CD4-positive, alpha-beta T cell (primary cell): Measurements from ENCODE around the gene KCNQ1. TPM values are rescaled to one million over a fixed set of nuclear protein-coding genes. Genes with fewer than 3 reads are reported as not detected.

ENCODE experiments used
- ATAC-seq: fragments of 200-7000 bp; cut with Tn5 transposase; one replicate; pipeline ENCODE4 v1.10.0; 2022; ENCODE audit warnings: mild to moderate bottlenecking; ENCODE audit not compliant: poor library complexity
- CTCF ChIA-PET: fragments of 350-600 bp; sonication (Branson Sonifier 250); formaldehyde crosslinking; loops from one replicate; lab custom pipeline; 2021; ENCODE audit warnings: antibody characterized with exemption, inconsistent platforms; lab: Charles Lee
- POLR2A ChIA-PET: fragments of 350-600 bp; sonication (Branson Sonifier 250); formaldehyde crosslinking; loops from one replicate; lab custom pipeline; 2021; ENCODE audit warnings: antibody characterized with exemption, inconsistent platforms; lab: Charles Lee
- DNase-seq, 14 experiments: peaks; one replicate each; pipeline ENCODE4 v3.0.0-alpha.2; 2013 to 2020; ENCODE audit warnings: mixed read lengths in 2 of 14
- H3K27ac ChIP-seq, 2 donors: one replicate each; pipeline versions ENCODE4 v1.5.1 to v1.7.0; 2013; ENCODE audit warnings: low read length in 2 of 2, low read depth in 1 of 2, mild to moderate bottlenecking in 1 of 2
- H3K27me3 ChIP-seq, 2 experiments: 1 replicate in 1 of 2; 2 replicates in 1 of 2; pipeline versions ENCODE4 v1.6.1 to v1.7.0; 2013; ENCODE audit warnings: low read length in 2 of 2, control low read depth in 1 of 2, mild to moderate bottlenecking in 1 of 2, moderate library complexity in 1 of 2; ENCODE audit not compliant: insufficient read depth in 2 of 2, control insufficient read depth in 1 of 2
- H3K36me3 ChIP-seq: one replicate; pipeline ENCODE4 v1.6.1; 2013; ENCODE audit warnings: low read length, control low read depth; ENCODE audit not compliant: insufficient read depth
- H3K4me1 ChIP-seq: one replicate; pipeline ENCODE4 v1.6.1; 2013; ENCODE audit warnings: low read length, control low read depth; ENCODE audit not compliant: insufficient read depth
- H3K4me3 ChIP-seq: one replicate; pipeline ENCODE4 v1.5.1; 2013; ENCODE audit warnings: mild to moderate bottlenecking, low read length, moderate library complexity
- H3K9me3 ChIP-seq, 2 experiments: 1 replicate in 1 of 2; 2 replicates in 1 of 2; pipeline versions ENCODE4 v1.6.1 to v1.7.0; 2013; ENCODE audit warnings: low read length in 2 of 2, mild to moderate bottlenecking in 2 of 2, control low read depth in 1 of 2, moderate library complexity in 1 of 2; ENCODE audit not compliant: control insufficient read depth in 1 of 2, insufficient read depth in 1 of 2
- H3K27ac Mint-ChIP-seq: one replicate; pipeline ENCODE4 v1.8.0; 2020; ENCODE audit warnings: mixed read lengths
- H3K27me3 Mint-ChIP-seq: one replicate; pipeline ENCODE4 v1.8.0; 2021; ENCODE audit warnings: mixed read lengths
- H3K36me3 Mint-ChIP-seq: one replicate; pipeline ENCODE4 v1.8.0; 2021; ENCODE audit warnings: low read depth, mixed read lengths
- H3K4me1 Mint-ChIP-seq: one replicate; pipeline ENCODE4 v1.8.0; 2021; ENCODE audit warnings: low read depth, mixed read lengths
- H3K4me3 Mint-ChIP-seq: one replicate; pipeline ENCODE4 v1.8.0; 2020; ENCODE audit warnings: mild to moderate bottlenecking, mixed read lengths
- H3K9me3 Mint-ChIP-seq: one replicate; pipeline ENCODE4 v1.8.0; 2020; ENCODE audit warnings: mixed read lengths
- CTCF ChIP-seq: fragments of 200-600 bp; IDR thresholded peaks from one replicate; pipeline ENCODE4 v1.8.0; 2022; ENCODE audit warnings: antibody characterized with exemption, mild to moderate bottlenecking
- intact Hi-C, 2 experiments: fragments of 100-400 bp; cut with DNase I in 1 of 2; cut with micrococcal nuclease in 1 of 2; formaldehyde crosslinking; loops; one replicate each; pipeline versions ENCODE4 v1.15.1 to v1.9.0; 2023 to 2025; cut with DNase I, micrococcal nuclease
- total RNA-seq, 174 experiments: library from RNA in 2 of 174; stranded (reverse) in 2 of 174; gene quantifications; one replicate each; pipeline ENCODE4 v1.2.3 and lab custom pipeline; 2021 to 2026

KCNQ1 gene
- total RNA-seq, 2 experiments from 2014 or later, result 31.3 to 33.1 TPM

GRCh38 chr11:2434008-2434407 is 10.8 kb upstream of the KCNQ1 start:
- Mint-ChIP-seq H3K4me3 (no peak overlapping the region), H3K4me1 (no peaks in the 10 kb centered on the region), H3K27ac (no peak overlapping the region), H3K36me3 (no peaks in the 10 kb centered on the region), H3K27me3 (no peaks in the 10 kb centered on the region), H3K9me3 (no peaks in the 10 kb centered on the region)
- H3K27ac ChIP-seq, result no peak overlapping the region
- TF ChIP-seq CTCF, result no peak
- no peak for ATAC-seq
- no peaks in the 10 kb centered on the region for H3K27me3 ChIP-seq
- H3K4me3 ChIP-seq, result no peak overlapping the region
- no peaks in the 10 kb centered on the region for H3K4me1 ChIP-seq
- ChIA-PET CTCF (no interaction called here), POLR2A (no interaction called here)
- DNase-seq, result no peak
- H3K36me3 ChIP-seq, result no peaks in the 10 kb centered on the region
- no peaks in the 10 kb centered on the region for H3K9me3 ChIP-seq
- intact Hi-C loops, result no loop called here

- Mint-ChIP-seq H3K27me3 (no peaks in the 10 kb centered on the region), H3K4me3 (no peak overlapping the region), H3K9me3 (no peaks in the 10 kb centered on the region), H3K36me3 (no peaks in the 10 kb centered on the region), H3K4me1 (no peaks in the 10 kb centered on the region), H3K27ac (no peak overlapping the region)
- Histone ChIP-seq H3K4me1 (no peaks in the 10 kb centered on the region), H3K27ac (no peak overlapping the region), H3K9me3 (no peaks in the 10 kb centered on the region), H3K27me3 (no peaks in the 10 kb centered on the region), H3K4me3 (no peak overlapping the region), H3K36me3 (no peaks in the 10 kb centered on the region)
- no peak for TF ChIP-seq CTCF
- intact Hi-C loops, result no loop called here
- CTCF ChIA-PET, result no interaction called here
- ATAC-seq (no peak), DNase-seq (no peak)
- POLR2A ChIA-PET, result no interaction called here
Observed at GRCh38 chr11:2434506-2435255, 10.1 kb upstream of the KCNQ1 start.

- no peaks in the 10 kb centered on the region for H3K4me1 Mint-ChIP-seq
- Histone ChIP-seq H3K27me3 (no peaks in the 10 kb centered on the region), H3K27ac (no peak overlapping the region), H3K4me1 (no peaks in the 10 kb centered on the region), H3K4me3 (no peak overlapping the region), H3K36me3 (no peaks in the 10 kb centered on the region), H3K9me3 (peaks cover 0 to 3% of the 10 kb centered on the region in 2 experiments)
- POLR2A ChIA-PET, result no interaction called here
- no peak overlapping the region for H3K4me3 Mint-ChIP-seq
- intact Hi-C loops, result no loop called here
- no peak overlapping the region for H3K27ac Mint-ChIP-seq
- H3K9me3 Mint-ChIP-seq, result no peaks in the 10 kb centered on the region
- DNase-seq (no peak), ATAC-seq (no peak)
- CTCF ChIA-PET, result no interaction called here
- H3K27me3 Mint-ChIP-seq, result no peaks in the 10 kb centered on the region
- no peaks in the 10 kb centered on the region for H3K36me3 Mint-ChIP-seq
- TF ChIP-seq CTCF, result no peak
Observed at GRCh38 chr11:2435288-2436012, 9.4 kb upstream of the KCNQ1 start.
